WTC11 (cell line): ENCODE data around the gene UFC1. TPM values are rescaled to one million over a fixed set of nuclear protein-coding genes. Genes with fewer than 3 reads are reported as not detected.

ENCODE experiments used
- ATAC-seq: fragments of 200-7000 bp; cut with Tn5 transposase; 2 replicates; pipeline ENCODE4 v1.10.0; 2021; ENCODE audit warnings: mild to moderate bottlenecking, moderate library complexity
- CTCF ChIA-PET: fragments of 300-600 bp; sonication (Branson Sonifier 250); formaldehyde crosslinking; loops from one replicate; lab custom pipeline; 2021; ENCODE audit warnings: antibody characterized with exemption; lab: Charles Lee
- POLR2A ChIA-PET: fragments of 350-600 bp; sonication (Branson Sonifier 250); formaldehyde crosslinking; loops from one replicate; lab custom pipeline; 2021; ENCODE audit warnings: antibody characterized with exemption; lab: Charles Lee
- DNase-seq: peaks from one replicate; pipeline ENCODE4 v3.0.0; 2021; ENCODE audit warnings: low spot score
- H3K27ac Mint-ChIP-seq: 2 replicates; pipeline ENCODE4 v1.8.0; 2021; ENCODE audit warnings: mixed read lengths
- H3K27me3 Mint-ChIP-seq: 2 replicates; pipeline ENCODE4 v1.8.0; 2021; ENCODE audit warnings: low read depth, mild to moderate bottlenecking, moderate library complexity, mixed read lengths
- H3K36me3 Mint-ChIP-seq: 2 replicates; pipeline ENCODE4 v1.8.0; 2021; ENCODE audit warnings: mixed read lengths
- H3K4me1 Mint-ChIP-seq: 2 replicates; pipeline ENCODE4 v1.8.0; 2022; ENCODE audit warnings: mixed read lengths
- H3K4me3 Mint-ChIP-seq: 2 replicates; pipeline ENCODE4 v1.8.0; 2021; ENCODE audit warnings: mild to moderate bottlenecking, moderate library complexity, mixed read lengths
- H3K9me3 Mint-ChIP-seq: 2 replicates; pipeline ENCODE4 v1.8.0; 2021; ENCODE audit warnings: mixed read lengths
- ETV6 ChIP-seq: sonication (generic); formaldehyde crosslinking; IDR thresholded peaks from 2 replicates; pipeline ENCODE4 v1.8.1; 2022; ENCODE audit warnings: mild to moderate bottlenecking, missing genetic modification reagents
- GABPB1 ChIP-seq: sonication (generic); formaldehyde crosslinking; IDR thresholded peaks from 2 replicates; pipeline ENCODE4 v1.8.1; 2023; ENCODE audit warnings: mild to moderate bottlenecking, missing genetic modification reagents
- NFE2L1 ChIP-seq: sonication (generic); formaldehyde crosslinking; IDR thresholded peaks from 2 replicates; pipeline ENCODE4 v1.8.1; 2023; ENCODE audit warnings: missing genetic modification reagents
- NR1H2 ChIP-seq: sonication (generic); formaldehyde crosslinking; IDR thresholded peaks from 2 replicates; pipeline ENCODE4 v1.9.0; 2021; ENCODE audit warnings: mild to moderate bottlenecking, moderate library complexity, missing genetic modification reagents
- SOX15 ChIP-seq: fragments of 250-450 bp; sonication (Bioruptor Pico); IDR thresholded peaks from 2 replicates; pipeline ENCODE4 v1.9.0; 2021; ENCODE audit warnings: mild to moderate bottlenecking
- SP1 ChIP-seq: sonication (generic); formaldehyde crosslinking; conservative IDR thresholded peaks from 2 replicates; pipeline ENCODE4 v1.8.1; 2022; ENCODE audit warnings: missing genetic modification reagents
- TEAD4 ChIP-seq: sonication (generic); formaldehyde crosslinking; IDR thresholded peaks from 2 replicates; pipeline ENCODE4 v1.8.0; 2022; ENCODE audit warnings: mild to moderate bottlenecking, missing genetic modification reagents
- ZNF138 ChIP-seq: sonication (generic); formaldehyde crosslinking; conservative IDR thresholded peaks from 2 replicates; pipeline ENCODE4 v1.8.1; 2022; ENCODE audit warnings: mild to moderate bottlenecking, moderate library complexity, missing genetic modification reagents
- ZNF232 ChIP-seq: sonication (generic); formaldehyde crosslinking; IDR thresholded peaks from 2 replicates; pipeline ENCODE4 v1.8.0; 2022; ENCODE audit warnings: mild to moderate bottlenecking, missing genetic modification reagents
- ZNF423 ChIP-seq: fragments of 250-450 bp; sonication (Bioruptor Pico); IDR thresholded peaks from 2 replicates; pipeline ENCODE4 v2.1.2; 2022; ENCODE audit warnings: mild to moderate bottlenecking, moderate library complexity
- total RNA-seq: library from RNA; stranded (reverse); gene quantifications from 3 replicates; pipeline ENCODE4 v1.2.3, GENCODE V29; 2021
- TF ChIP-seq, protein P1 (sequence below): sonication (generic); formaldehyde crosslinking; IDR thresholded peaks from 2 replicates; pipeline ENCODE4 v1.8.1; 2023; ENCODE audit warnings: mild to moderate bottlenecking, missing genetic modification reagents, moderate library complexity
- TF ChIP-seq, protein P2 (sequence below): sonication (generic); formaldehyde crosslinking; IDR thresholded peaks from 2 replicates; pipeline ENCODE4 v1.8.0; 2022; ENCODE audit warnings: mild to moderate bottlenecking, missing genetic modification reagents
- TF ChIP-seq, protein P3 (sequence below): sonication (generic); formaldehyde crosslinking; IDR thresholded peaks from 2 replicates; pipeline ENCODE4 v1.8.1; 2022; ENCODE audit warnings: mild to moderate bottlenecking, moderate library complexity, missing genetic modification reagents
- TF ChIP-seq, protein P4 (sequence below): sonication (generic); formaldehyde crosslinking; IDR thresholded peaks from 2 replicates; pipeline ENCODE4 v1.8.0; 2023; ENCODE audit warnings: missing genetic modification reagents, mild to moderate bottlenecking, borderline replicate concordance

Gene UFC1
- total RNA-seq, 1 experiment from 2014 or later, result 56.2 TPM

DNA sequence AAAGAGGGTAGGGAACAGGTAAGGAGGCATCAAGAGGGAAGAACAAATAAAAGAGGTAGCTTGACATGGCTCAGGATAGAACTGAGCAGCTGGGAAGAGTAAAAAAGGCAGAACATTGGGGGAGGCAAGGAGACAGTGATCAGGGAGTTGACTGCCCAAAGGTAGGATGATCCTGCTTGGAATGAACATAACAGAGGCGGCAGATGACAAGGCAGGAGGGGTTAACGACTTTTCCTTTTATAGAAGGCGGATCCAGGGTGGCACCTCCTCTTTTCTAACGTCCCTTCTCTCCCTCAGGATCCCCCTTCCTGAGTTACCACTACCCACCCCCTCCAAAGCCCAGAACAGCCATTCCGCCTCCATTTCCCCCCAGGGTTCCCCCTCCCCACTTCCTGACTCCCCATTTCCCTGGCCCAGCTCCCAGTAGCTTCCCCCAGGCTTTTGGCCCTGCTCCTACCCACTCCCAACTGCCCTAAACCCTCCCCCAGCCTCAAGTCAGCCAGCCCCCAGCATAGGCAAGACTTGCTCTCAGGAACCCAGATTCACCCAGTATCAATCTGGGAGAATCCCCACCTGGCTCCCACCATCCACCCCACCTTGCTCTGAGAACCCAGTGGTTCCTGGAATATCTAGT lies 45.8 kb downstream of the UFC1 start:
- no peaks in the 10 kb centered on the region for H3K9me3 Mint-ChIP-seq
- no peak for ATAC-seq
- peaks cover 12% of the 10 kb centered on the region for H3K36me3 Mint-ChIP-seq
- peaks cover 65% of the 10 kb centered on the region for H3K4me1 Mint-ChIP-seq
- no peaks in the 10 kb centered on the region for H3K27me3 Mint-ChIP-seq
- no peak for TF ChIP-seq ZNF138
- TF ChIP-seq ZNF423 (CRISPR knock-in tag), result no peak
- no peak for DNase-seq
- CTCF ChIA-PET, result interaction anchor here (1.0 to 3.3 kb wide), 7 partner anchors 8 to 179 kb away, joined by 3 to 47 read pairs (median 19); partner anchors contain the start of genes F11R, PCP4L1, PPOX and TOMM40L
- POLR2A ChIA-PET, result interaction anchor here (1.0 to 1.8 kb wide), 3 partner anchors 22 to 34 kb away, joined by 3 to 9 read pairs (median 4); partner anchors contain the start of genes B4GALT3, PPOX and TOMM40L
- H3K4me3 Mint-ChIP-seq, result no peak overlapping the region
- peak overlapping the region; percentile 51 for H3K27ac Mint-ChIP-seq

- Mint-ChIP-seq H3K27ac (peak overlapping the region; percentile 96), H3K9me3 (no peaks in the 10 kb centered on the region), H3K4me3 (peak overlapping the region; percentile 21; the same call in 1 of the 2 replicates), H3K36me3 (peaks cover 17% of the 10 kb centered on the region), H3K4me1 (peaks cover 65% of the 10 kb centered on the region), H3K27me3 (no peaks in the 10 kb centered on the region)
- no peak for DNase-seq
- POLR2A ChIA-PET, result interaction anchor here (2.2 kb wide), 1 partner anchor 68 kb away, joined by 8 read pairs; the partner anchor contains the start of gene DEDD
- CTCF ChIA-PET, result interaction anchor here (0.6 to 3.4 kb wide), 8 partner anchors 9 to 240 kb away, joined by 3 to 40 read pairs (median 4); partner anchors contain the start of genes B4GALT3, KLHDC9 and TOMM40L
- no peak for ATAC-seq
- TF ChIP-seq NFE2L1 (CRISPR knock-in tag), result 0 out of 2 replicates have a peak, but pooled peaks have one; percentile 48
- TF ChIP-seq SOX15 (CRISPR knock-in tag), result no peak
These were observed 46.7 kb downstream of the UFC1 start for GRCh38 chr1:161200421-161200991.

DNA sequence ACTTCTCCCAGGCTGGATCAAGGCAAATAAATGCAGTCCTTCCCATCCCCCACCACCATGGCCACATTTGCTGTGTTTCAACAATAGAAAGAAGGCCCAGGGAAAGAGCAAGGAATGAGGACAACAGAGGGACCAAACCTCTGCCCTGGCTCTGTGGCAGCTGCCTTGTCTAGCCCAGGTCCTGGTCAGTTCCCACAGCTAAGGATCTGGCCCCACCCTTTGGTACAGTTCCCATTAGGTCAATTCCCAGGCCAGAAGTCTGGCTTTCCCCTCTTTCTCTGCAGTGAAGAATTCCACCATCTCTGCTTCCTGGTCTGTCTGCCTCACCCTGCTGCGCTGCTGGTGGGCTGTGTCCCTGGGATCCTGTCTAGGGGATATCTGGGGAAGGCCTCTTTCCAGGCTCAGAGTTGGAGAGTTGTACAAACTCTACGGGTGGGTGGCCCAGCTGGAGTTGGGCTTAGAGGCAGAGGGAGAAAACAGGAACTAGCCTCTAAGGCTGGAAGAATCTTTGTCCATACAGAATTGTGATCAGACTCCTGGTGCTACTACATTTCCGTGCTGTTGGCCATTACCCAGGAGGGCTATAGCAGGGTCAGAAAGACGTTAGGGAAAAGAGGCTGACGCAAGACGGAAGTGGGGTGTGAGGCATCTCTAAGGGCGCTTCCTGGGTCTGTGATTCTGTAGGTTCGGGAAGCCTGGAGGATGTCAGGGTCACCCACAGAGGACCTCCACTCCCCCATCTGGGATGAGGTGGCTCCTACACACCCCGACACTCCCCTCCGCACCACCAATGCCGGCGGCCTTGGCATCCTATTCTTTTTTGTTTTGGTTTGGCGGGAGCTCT lies 47.4 kb downstream of the UFC1 start:
- peaks cover 65% of the 10 kb centered on the region for H3K4me1 Mint-ChIP-seq
- peaks cover 22% of the 10 kb centered on the region for H3K36me3 Mint-ChIP-seq
- TF ChIP-seq NR1H2 (CRISPR knock-in tag), result no peak
- TF ChIP-seq ZNF232 (CRISPR knock-in tag), result 0 out of 2 replicates have a peak, but pooled peaks have one; percentile 5
- TF ChIP-seq, all 79 proteins: peak for 1
- no peaks in the 10 kb centered on the region for H3K27me3 Mint-ChIP-seq
- peak; percentile 0 for ATAC-seq
- no peak for DNase-seq
- peak overlapping the region; percentile 96 for H3K27ac Mint-ChIP-seq
- H3K4me3 Mint-ChIP-seq, result peak overlapping the region; percentile 91
- CTCF ChIA-PET, result interaction anchor here (0.6 to 3.4 kb wide), 15 partner anchors 10 to 239 kb away, joined by 3 to 40 read pairs (median 6); partner anchors contain the start of genes APOA2, B4GALT3, KLHDC9 and PPOX
- no peaks in the 10 kb centered on the region for H3K9me3 Mint-ChIP-seq
- POLR2A ChIA-PET, result interaction anchor here (0.6 to 2.2 kb wide), 5 partner anchors 24 to 188 kb away, joined by 3 to 8 read pairs (median 4); partner anchors contain the start of genes DEDD, F11R and TOMM40L

DNA sequence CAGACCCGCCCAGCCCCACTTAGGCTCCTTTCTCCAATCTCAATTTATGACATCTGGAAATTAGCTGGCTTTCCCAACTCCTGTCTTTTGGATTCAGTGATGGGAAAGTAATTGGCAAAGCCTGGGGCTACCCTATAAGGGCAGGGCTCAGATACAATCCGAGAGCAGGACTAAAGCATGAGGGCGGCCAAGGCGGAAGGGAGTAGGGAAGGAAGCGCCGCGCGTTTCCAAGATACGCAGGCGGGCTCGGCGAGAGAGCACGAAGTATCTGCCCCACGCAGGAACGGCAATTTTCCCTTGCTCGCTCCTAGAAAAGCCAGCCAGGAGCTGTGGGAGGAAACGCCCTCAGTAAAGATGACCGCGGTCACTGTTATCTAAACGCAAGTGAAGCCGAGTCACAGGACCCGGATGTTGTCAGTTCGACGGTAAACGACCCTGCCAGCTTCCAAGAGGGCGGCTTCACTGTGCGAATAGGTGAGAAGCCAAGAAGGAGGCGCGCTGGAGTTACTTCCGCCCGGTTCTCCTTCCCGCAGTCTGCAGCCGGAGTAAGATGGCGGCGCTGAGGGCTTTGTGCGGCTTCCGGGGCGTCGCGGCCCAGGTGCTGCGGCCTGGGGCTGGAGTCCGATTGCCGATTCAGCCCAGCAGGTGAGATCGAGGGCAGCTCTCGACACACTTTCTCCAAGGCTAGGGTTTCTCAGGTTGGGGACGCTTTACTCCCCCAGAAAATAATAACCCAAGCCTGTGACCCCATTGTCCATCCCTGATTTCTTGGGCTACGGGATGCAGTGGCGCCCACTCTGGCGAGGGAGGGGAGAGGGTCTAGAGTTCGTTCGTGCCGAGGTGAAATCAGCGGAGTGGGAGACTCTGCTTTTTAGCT lies 48.3 kb downstream of the UFC1 start, which contains the start of gene NDUFS2:
Gene NDUFS2 (plus strand): TSS at position 532 of the 877 bp plus-strand sequence. CDS start 19 bp downstream, at position 551.
- Mint-ChIP-seq H3K27me3 (no peaks in the 10 kb centered on the region), H3K4me3 (peak within 1 kb of the TSS; percentile 91), H3K27ac (peak within 1 kb of the TSS; percentile 96), H3K4me1 (peaks cover 59% of the 10 kb centered on the region), H3K9me3 (no peaks in the 10 kb centered on the region), H3K36me3 (peaks cover 30% of the 10 kb centered on the region)
- peak; percentile 80 for ATAC-seq
- ChIA-PET CTCF (interaction anchor here (0.6 to 3.4 kb wide), 13 partner anchors 8 to 238 kb away, joined by 3 to 40 read pairs (median 6); partner anchors contain the start of genes APOA2, B4GALT3, PPOX and TOMM40L), POLR2A (interaction anchor here (0.6 to 2.2 kb wide), 8 partner anchors 8 to 188 kb away, joined by 3 to 8 read pairs (median 4); partner anchors contain the start of genes DEDD, F11R and TOMM40L)
- peak; percentile 97 for DNase-seq
- TF ChIP-seq TEAD4 (no peak), SP1 (CRISPR knock-in tag) (peak; percentile 68), GABPB1 (CRISPR knock-in tag) (peak; percentile 83), ETV6 (CRISPR knock-in tag) (0 out of 2 replicates have a peak, but pooled peaks have one; percentile 47), SOX15 (CRISPR knock-in tag) (no peak)
- TF ChIP-seq, protein P1, sequence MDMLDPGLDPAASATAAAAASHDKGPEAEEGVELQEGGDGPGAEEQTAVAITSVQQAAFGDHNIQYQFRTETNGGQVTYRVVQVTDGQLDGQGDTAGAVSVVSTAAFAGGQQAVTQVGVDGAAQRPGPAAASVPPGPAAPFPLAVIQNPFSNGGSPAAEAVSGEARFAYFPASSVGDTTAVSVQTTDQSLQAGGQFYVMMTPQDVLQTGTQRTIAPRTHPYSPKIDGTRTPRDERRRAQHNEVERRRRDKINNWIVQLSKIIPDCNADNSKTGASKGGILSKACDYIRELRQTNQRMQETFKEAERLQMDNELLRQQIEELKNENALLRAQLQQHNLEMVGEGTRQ (CRISPR knock-in tag), result peak; percentile 59
- TF ChIP-seq, protein P2, sequence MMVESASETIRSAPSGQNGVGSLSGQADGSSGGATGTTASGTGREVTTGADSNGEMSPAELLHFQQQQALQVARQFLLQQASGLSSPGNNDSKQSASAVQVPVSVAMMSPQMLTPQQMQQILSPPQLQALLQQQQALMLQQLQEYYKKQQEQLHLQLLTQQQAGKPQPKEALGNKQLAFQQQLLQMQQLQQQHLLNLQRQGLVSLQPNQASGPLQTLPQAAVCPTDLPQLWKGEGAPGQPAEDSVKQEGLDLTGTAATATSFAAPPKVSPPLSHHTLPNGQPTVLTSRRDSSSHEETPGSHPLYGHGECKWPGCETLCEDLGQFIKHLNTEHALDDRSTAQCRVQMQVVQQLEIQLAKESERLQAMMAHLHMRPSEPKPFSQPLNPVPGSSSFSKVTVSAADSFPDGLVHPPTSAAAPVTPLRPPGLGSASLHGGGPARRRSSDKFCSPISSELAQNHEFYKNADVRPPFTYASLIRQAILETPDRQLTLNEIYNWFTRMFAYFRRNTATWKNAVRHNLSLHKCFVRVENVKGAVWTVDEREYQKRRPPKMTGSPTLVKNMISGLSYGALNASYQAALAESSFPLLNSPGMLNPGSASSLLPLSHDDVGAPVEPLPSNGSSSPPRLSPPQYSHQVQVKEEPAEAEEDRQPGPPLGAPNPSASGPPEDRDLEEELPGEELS (CRISPR knock-in tag), result peak; percentile 62; the same call in 1 of the 2 replicates
- TF ChIP-seq, protein P3, sequence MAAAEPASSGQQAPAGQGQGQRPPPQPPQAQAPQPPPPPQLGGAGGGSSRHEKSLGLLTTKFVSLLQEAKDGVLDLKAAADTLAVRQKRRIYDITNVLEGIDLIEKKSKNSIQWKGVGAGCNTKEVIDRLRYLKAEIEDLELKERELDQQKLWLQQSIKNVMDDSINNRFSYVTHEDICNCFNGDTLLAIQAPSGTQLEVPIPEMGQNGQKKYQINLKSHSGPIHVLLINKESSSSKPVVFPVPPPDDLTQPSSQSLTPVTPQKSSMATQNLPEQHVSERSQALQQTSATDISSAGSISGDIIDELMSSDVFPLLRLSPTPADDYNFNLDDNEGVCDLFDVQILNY, result peak; percentile 66; the same call in 1 of the 2 replicates
- TF ChIP-seq, protein P4, sequence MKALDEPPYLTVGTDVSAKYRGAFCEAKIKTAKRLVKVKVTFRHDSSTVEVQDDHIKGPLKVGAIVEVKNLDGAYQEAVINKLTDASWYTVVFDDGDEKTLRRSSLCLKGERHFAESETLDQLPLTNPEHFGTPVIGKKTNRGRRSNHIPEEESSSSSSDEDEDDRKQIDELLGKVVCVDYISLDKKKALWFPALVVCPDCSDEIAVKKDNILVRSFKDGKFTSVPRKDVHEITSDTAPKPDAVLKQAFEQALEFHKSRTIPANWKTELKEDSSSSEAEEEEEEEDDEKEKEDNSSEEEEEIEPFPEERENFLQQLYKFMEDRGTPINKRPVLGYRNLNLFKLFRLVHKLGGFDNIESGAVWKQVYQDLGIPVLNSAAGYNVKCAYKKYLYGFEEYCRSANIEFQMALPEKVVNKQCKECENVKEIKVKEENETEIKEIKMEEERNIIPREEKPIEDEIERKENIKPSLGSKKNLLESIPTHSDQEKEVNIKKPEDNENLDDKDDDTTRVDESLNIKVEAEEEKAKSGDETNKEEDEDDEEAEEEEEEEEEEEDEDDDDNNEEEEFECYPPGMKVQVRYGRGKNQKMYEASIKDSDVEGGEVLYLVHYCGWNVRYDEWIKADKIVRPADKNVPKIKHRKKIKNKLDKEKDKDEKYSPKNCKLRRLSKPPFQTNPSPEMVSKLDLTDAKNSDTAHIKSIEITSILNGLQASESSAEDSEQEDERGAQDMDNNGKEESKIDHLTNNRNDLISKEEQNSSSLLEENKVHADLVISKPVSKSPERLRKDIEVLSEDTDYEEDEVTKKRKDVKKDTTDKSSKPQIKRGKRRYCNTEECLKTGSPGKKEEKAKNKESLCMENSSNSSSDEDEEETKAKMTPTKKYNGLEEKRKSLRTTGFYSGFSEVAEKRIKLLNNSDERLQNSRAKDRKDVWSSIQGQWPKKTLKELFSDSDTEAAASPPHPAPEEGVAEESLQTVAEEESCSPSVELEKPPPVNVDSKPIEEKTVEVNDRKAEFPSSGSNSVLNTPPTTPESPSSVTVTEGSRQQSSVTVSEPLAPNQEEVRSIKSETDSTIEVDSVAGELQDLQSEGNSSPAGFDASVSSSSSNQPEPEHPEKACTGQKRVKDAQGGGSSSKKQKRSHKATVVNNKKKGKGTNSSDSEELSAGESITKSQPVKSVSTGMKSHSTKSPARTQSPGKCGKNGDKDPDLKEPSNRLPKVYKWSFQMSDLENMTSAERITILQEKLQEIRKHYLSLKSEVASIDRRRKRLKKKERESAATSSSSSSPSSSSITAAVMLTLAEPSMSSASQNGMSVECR (CRISPR knock-in tag), result 0 out of 2 replicates have a peak, but pooled peaks have one; percentile 32
